Hippocampal formation (tissue), 2 donors: Measurements from ENCODE around the gene MCF2.
A peak's percentile ranks its signal among the peaks of the same experiment; 100 is the strongest.
"Not testable (repeated sequence)": the region's sequence is repeated elsewhere in the genome, so short reads cannot be mapped to it uniquely, and the experiment has no call there.

Source experiments
- DNase-seq, 2 donors: peaks; one replicate each; lab custom pipeline; 2025; lab: John Stamatoyannopoulos, UW

Gene MCF2

GRCh38 chrX:139708067-139708466 lies at the start of gene MCF2:
Gene MCF2, minus strand, starts transcription at chrX:139708167. Its CDS starts 56,423 bp downstream, at chrX:139651744.
- DNase-seq, result no peak

GRCh38 chrX:139751053-139751452 lies 43.1 kb upstream of the MCF2 start:
- no peak for DNase-seq

- no peak for DNase-seq
Measured at GRCh38 chrX:139750390-139750789, 42.4 kb upstream of the MCF2 start.

GRCh38 chrX:139739138-139739537 lies 31.2 kb upstream of the MCF2 start:
- DNase-seq, result no peak

- DNase-seq, result no peak
Measured at GRCh38 chrX:139738581-139738980, 30.6 kb upstream of the MCF2 start.

GRCh38 chrX:139736151-139736550 lies 28.2 kb upstream of the MCF2 start:
- no peak for DNase-seq

GRCh38 chrX:139734996-139735395 lies 27.0 kb upstream of the MCF2 start:
- no peak for DNase-seq

GRCh38 chrX:139725720-139726119 lies 17.8 kb upstream of the MCF2 start:
- DNase-seq, result no peak

- no peak for DNase-seq
Measured at GRCh38 chrX:139724626-139725025, 16.7 kb upstream of the MCF2 start.

GRCh38 chrX:139720979-139721378 lies 13.0 kb upstream of the MCF2 start:
- DNase-seq, result no peak

- DNase-seq, result no peak
Measured at GRCh38 chrX:139720136-139720535, 12.2 kb upstream of the MCF2 start.

- no peak for DNase-seq
Measured at GRCh38 chrX:139702658-139703057, 5.3 kb downstream of the MCF2 start.

GRCh38 chrX:139692908-139693307 lies 15.1 kb downstream of the MCF2 start:
- DNase-seq, result no peak

GRCh38 chrX:139692506-139692849 lies 15.5 kb downstream of the MCF2 start:
- DNase-seq, result no peak

GRCh38 chrX:139691843-139692505 lies 16.0 kb downstream of the MCF2 start:
- no peak for DNase-seq

- no peak for DNase-seq
Measured at GRCh38 chrX:139691493-139691842, 16.5 kb downstream of the MCF2 start.

- not testable (repeated sequence) for DNase-seq
Measured at GRCh38 chrX:139685175-139685574, 22.8 kb downstream of the MCF2 start.

GRCh38 chrX:139680356-139680755 lies 27.6 kb downstream of the MCF2 start:
- DNase-seq, result no peak

GRCh38 chrX:139647597-139647996 lies 60.4 kb downstream of the MCF2 start:
- no peak for DNase-seq

GRCh38 chrX:139642241-139642927 lies 65.6 kb downstream of the MCF2 start:
- DNase-seq, result peak in 1 of 2 donors; percentile 1

- DNase-seq, result no peak
Measured at GRCh38 chrX:139640259-139640658, 67.7 kb downstream of the MCF2 start.

GRCh38 chrX:139639253-139639652 lies 68.7 kb downstream of the MCF2 start:
- peak in 1 of 2 donors; percentile 21 for DNase-seq

- DNase-seq, result no peak
Measured at GRCh38 chrX:139600105-139600504, 107.9 kb downstream of the MCF2 start.

GRCh38 chrX:139596068-139596467 lies 111.9 kb downstream of the MCF2 start:
- DNase-seq, result no peak
